ENCODE data around the gene BRSK2.
"Not testable (repeated sequence)": the region's sequence is repeated elsewhere in the genome, so short reads cannot be mapped to it uniquely, and the experiment has no call there.

- not testable (repeated sequence) for TF ChIP-seq YY1 (IDR thresholded peaks at IDR 0.05; ENCODE audit: insufficient read depth, insufficient read length); ZNF274 (IDR thresholded peaks at IDR 0.05; ENCODE audit: low read depth, low read length)
Measured at GRCh38 chr11:1347411-1347999, 42.2 kb upstream of the BRSK2 start.
